Measurements from ENCODE around the gene B3GLCT. TPM values are rescaled to one million over a fixed set of nuclear protein-coding genes. Genes with fewer than 3 reads are reported as not detected.
"Not testable (repeated sequence)": the region's sequence is repeated elsewhere in the genome, so short reads cannot be mapped to it uniquely, and the experiment has no call there.

The B3GLCT gene
- total RNA-seq, 1 donor from 2014 or later, result 11.2 TPM

DNA sequence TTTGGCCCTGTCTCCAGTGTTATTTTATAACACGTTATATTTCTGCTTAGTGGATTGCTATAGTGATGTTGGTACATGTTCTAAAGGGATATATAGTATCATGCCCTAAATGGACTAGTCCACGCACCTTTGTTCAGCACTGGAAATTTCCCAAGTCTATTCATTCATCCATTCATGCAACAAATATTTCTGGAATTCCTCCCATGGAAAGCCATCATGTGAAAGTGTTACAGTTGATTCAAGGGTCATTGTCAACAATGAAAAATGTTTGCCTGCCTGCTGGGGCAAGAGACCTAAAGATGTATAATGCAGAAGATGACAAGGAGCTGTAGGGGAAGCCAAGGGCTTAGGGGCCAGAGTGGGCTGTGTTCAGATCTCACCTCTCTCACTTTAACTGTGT, 27.2 kb upstream of the B3GLCT start:
- DNase-seq (ENCODE audit: low read depth), result peak; percentile 88
- H2AFZ ChIP-seq (ENCODE audit: low read depth, low read length), result no peak overlapping the region
- H3K4me2 ChIP-seq (ENCODE audit: low read length), result peak overlapping the region; percentile 35

DNA sequence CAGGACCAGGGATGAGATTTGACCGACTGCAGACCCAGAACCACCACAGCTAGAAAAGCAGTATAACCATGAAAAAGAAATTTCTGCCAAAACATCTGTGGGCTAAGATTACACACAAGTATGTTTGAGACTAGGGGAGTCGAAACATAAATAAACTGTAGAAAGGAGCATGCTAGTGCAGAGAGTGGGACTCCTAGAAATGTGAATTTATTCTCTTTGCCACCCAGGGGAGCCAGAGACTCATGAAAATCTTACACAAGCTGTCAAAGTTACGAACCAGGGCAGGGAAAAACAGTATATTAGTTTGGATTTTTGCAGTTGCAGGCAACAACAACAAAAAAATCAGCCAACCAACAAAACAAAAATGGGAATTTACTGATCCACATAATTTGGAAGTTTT, 25.8 kb upstream of the B3GLCT start:
- DNase-seq (ENCODE audit: low read depth), result peak; percentile 30
- Histone ChIP-seq H3K9me3 (ENCODE audit: insufficient read depth, low read depth, low read length) (no peaks in the 10 kb centered on the region), H3K27ac (ENCODE audit: low read depth, low read length) (no peak overlapping the region), H3K4me1 (ENCODE audit: insufficient read depth, low read length) (peaks cover 12% of the 10 kb centered on the region), H3K36me3 (ENCODE audit: insufficient read depth, low read length) (no peaks in the 10 kb centered on the region), H3K27me3 (ENCODE audit: insufficient read depth, low read length) (no peaks in the 10 kb centered on the region), H3K4me2 (ENCODE audit: low read length) (no peak overlapping the region), H3K79me2 (ENCODE audit: insufficient read depth, low read length) (no peaks in the 10 kb centered on the region), H4K20me1 (ENCODE audit: insufficient read depth, low read length) (no peaks in the 10 kb centered on the region), H3K4me3 (ENCODE audit: insufficient read depth, low read depth, low read length) (no peak overlapping the region), H2AFZ (ENCODE audit: low read depth, low read length) (no peak overlapping the region), H3K9ac (ENCODE audit: low read length) (no peak overlapping the region)
- no peak for FAIRE-seq
- Mint-ChIP-seq H3K27me3 (ENCODE audit: low read depth, unreplicated experiment) (peaks cover 3% of the 10 kb centered on the region), H3K36me3 (ENCODE audit: low read depth, unreplicated experiment) (no peaks in the 10 kb centered on the region), H3K9me3 (ENCODE audit: unreplicated experiment) (no peaks in the 10 kb centered on the region), H3K4me3 (ENCODE audit: unreplicated experiment) (no peak overlapping the region), H3K4me1 (ENCODE audit: low read depth, unreplicated experiment) (peaks cover 22% of the 10 kb centered on the region), H3K27ac (ENCODE audit: unreplicated experiment) (peak overlapping the region; percentile 83)
- TF ChIP-seq, protein P1, sequence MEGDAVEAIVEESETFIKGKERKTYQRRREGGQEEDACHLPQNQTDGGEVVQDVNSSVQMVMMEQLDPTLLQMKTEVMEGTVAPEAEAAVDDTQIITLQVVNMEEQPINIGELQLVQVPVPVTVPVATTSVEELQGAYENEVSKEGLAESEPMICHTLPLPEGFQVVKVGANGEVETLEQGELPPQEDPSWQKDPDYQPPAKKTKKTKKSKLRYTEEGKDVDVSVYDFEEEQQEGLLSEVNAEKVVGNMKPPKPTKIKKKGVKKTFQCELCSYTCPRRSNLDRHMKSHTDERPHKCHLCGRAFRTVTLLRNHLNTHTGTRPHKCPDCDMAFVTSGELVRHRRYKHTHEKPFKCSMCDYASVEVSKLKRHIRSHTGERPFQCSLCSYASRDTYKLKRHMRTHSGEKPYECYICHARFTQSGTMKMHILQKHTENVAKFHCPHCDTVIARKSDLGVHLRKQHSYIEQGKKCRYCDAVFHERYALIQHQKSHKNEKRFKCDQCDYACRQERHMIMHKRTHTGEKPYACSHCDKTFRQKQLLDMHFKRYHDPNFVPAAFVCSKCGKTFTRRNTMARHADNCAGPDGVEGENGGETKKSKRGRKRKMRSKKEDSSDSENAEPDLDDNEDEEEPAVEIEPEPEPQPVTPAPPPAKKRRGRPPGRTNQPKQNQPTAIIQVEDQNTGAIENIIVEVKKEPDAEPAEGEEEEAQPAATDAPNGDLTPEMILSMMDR (IDR thresholded peaks at IDR 0.05; ENCODE audit: insufficient read depth, low read depth, low read length), result no peak
- TF ChIP-seq EZH2 (IDR thresholded peaks at IDR 0.05; ENCODE audit: insufficient read depth, low read length), result no peak

More for the DNA sequence above, 27.2 kb upstream of the B3GLCT start:
- FAIRE-seq, result peak; percentile 82
- H3K27me3 ChIP-seq (ENCODE audit: insufficient read depth, low read length), result no peaks in the 10 kb centered on the region
- no peak overlapping the region for H3K4me3 Mint-ChIP-seq (ENCODE audit: unreplicated experiment)
- no peaks in the 10 kb centered on the region for H3K36me3 Mint-ChIP-seq (ENCODE audit: low read depth, unreplicated experiment)
- peaks cover 12% of the 10 kb centered on the region for H3K4me1 ChIP-seq (ENCODE audit: insufficient read depth, low read length)
- no peak for TF ChIP-seq EZH2 (IDR thresholded peaks at IDR 0.05; ENCODE audit: insufficient read depth, low read length)
- TF ChIP-seq, protein P1 (IDR thresholded peaks at IDR 0.05; ENCODE audit: insufficient read depth, low read depth, low read length), result no peak
- H3K27ac ChIP-seq (ENCODE audit: low read depth, low read length), result peak overlapping the region; percentile 52
- H3K9me3 ChIP-seq (ENCODE audit: insufficient read depth, low read depth, low read length), result no peaks in the 10 kb centered on the region
- no peaks in the 10 kb centered on the region for H4K20me1 ChIP-seq (ENCODE audit: insufficient read depth, low read length)
- H3K9ac ChIP-seq (ENCODE audit: low read length), result peak overlapping the region; percentile 21
- H3K27ac Mint-ChIP-seq (ENCODE audit: unreplicated experiment), result peak overlapping the region; percentile 85
- H3K4me3 ChIP-seq (ENCODE audit: insufficient read depth, low read depth, low read length), result no peak overlapping the region
- no peaks in the 10 kb centered on the region for H3K79me2 ChIP-seq (ENCODE audit: insufficient read depth, low read length)
- H3K9me3 Mint-ChIP-seq (ENCODE audit: unreplicated experiment), result no peaks in the 10 kb centered on the region
- H3K27me3 Mint-ChIP-seq (ENCODE audit: low read depth, unreplicated experiment), result peaks cover 3% of the 10 kb centered on the region
- H3K4me1 Mint-ChIP-seq (ENCODE audit: low read depth, unreplicated experiment), result peaks cover 30% of the 10 kb centered on the region
- H3K36me3 ChIP-seq (ENCODE audit: insufficient read depth, low read length), result no peaks in the 10 kb centered on the region

DNA sequence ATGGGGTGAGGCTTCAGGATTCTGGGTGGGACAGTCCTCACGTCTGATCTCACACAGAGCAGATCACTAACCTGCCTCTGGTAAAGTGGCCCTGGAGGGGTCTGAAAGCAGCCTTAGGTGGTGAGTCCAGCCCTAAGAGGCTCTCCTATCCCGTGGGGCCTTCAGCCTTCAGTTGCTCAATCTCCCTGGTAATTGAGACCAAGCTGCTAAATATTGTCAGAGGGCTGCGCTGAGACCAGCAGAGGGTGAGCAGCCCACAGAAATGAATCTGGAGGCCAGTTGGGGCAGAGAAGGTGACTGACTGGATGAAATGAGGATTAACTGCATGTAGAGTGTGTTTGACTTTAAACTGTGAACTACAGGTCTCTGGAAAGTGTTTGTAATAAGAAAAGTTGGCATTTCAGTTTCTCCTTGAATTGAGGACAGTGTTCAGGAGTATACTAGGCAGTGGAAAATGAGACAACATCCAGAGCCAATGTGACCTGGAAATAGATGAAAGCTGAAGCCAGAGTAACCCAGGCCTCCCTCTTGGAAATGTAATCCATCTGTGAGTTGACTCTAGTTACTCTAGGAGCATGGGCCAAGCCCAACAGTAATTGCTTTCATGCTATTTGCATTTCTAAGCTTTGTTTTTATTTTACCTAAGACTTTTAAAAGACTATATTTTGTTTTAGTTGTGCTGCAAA, 23.8 kb upstream of the B3GLCT start:
- H3K9me3 Mint-ChIP-seq (ENCODE audit: unreplicated experiment), result no peaks in the 10 kb centered on the region
- Histone ChIP-seq H3K9me3 (ENCODE audit: insufficient read depth, low read depth, low read length) (no peaks in the 10 kb centered on the region), H3K36me3 (ENCODE audit: insufficient read depth, low read length) (no peaks in the 10 kb centered on the region), H3K27ac (ENCODE audit: low read depth, low read length) (no peak overlapping the region), H3K4me2 (ENCODE audit: low read length) (no peak overlapping the region), H3K27me3 (ENCODE audit: insufficient read depth, low read length) (no peaks in the 10 kb centered on the region), H3K4me3 (ENCODE audit: insufficient read depth, low read depth, low read length) (no peak overlapping the region), H3K79me2 (ENCODE audit: insufficient read depth, low read length) (no peaks in the 10 kb centered on the region), H4K20me1 (ENCODE audit: insufficient read depth, low read length) (no peaks in the 10 kb centered on the region), H2AFZ (ENCODE audit: low read depth, low read length) (no peak overlapping the region), H3K4me1 (ENCODE audit: insufficient read depth, low read length) (peaks cover 12% of the 10 kb centered on the region), H3K9ac (ENCODE audit: low read length) (no peak overlapping the region)
- H3K27me3 Mint-ChIP-seq (ENCODE audit: low read depth, unreplicated experiment), result peaks cover 3% of the 10 kb centered on the region
- no peak overlapping the region for H3K4me3 Mint-ChIP-seq (ENCODE audit: unreplicated experiment)
- no peak for FAIRE-seq
- no peak overlapping the region for H3K27ac Mint-ChIP-seq (ENCODE audit: unreplicated experiment)
- H3K36me3 Mint-ChIP-seq (ENCODE audit: low read depth, unreplicated experiment), result no peaks in the 10 kb centered on the region
- no peak for DNase-seq (ENCODE audit: low read depth)
- TF ChIP-seq, protein P1 (IDR thresholded peaks at IDR 0.05; ENCODE audit: insufficient read depth, low read depth, low read length), result no peak
- no peak for TF ChIP-seq EZH2 (IDR thresholded peaks at IDR 0.05; ENCODE audit: insufficient read depth, low read length)
- peaks cover 22% of the 10 kb centered on the region for H3K4me1 Mint-ChIP-seq (ENCODE audit: low read depth, unreplicated experiment)

DNA sequence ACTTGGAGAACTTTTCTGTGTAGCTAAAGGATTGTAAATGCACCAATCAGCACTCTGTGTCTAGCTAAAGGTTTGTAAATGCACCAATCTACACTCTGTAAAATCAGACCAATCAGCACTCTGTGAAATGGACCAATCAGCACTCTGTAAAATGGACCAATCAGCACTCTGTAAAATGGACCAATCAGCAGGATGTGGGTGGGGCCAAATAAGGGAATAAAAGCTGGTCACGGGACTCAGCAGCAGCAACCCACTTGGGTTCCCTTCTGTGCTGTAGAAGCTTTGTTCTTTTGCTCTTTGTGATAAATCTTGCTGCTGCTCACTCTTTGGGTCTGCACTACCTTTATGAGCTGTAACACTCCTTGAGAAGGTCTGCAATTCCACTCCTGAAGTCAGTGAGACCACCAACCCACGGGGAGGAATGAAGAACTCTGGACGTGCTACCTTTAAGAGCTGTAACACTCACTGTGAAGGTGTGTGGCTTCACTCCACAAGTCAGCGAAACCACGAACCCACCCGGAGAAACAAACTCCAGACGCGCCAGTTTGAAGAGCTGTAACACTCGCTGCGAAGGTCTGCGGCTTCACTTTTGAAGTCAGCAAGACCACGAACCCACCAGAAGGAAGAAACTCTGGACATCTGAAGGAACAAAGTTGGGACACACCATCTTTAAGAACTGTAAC, 21.8 kb upstream of the B3GLCT start:
- not testable (repeated sequence) for H3K36me3 Mint-ChIP-seq (ENCODE audit: low read depth, unreplicated experiment); H4K20me1 ChIP-seq (ENCODE audit: insufficient read depth, low read length); H3K79me2 ChIP-seq (ENCODE audit: insufficient read depth, low read length); H2AFZ ChIP-seq (ENCODE audit: low read depth, low read length); H3K27ac ChIP-seq (ENCODE audit: low read depth, low read length); H3K9ac ChIP-seq (ENCODE audit: low read length); H3K4me2 ChIP-seq (ENCODE audit: low read length); H3K27me3 Mint-ChIP-seq (ENCODE audit: low read depth, unreplicated experiment); H3K27ac Mint-ChIP-seq (ENCODE audit: unreplicated experiment); H3K36me3 ChIP-seq (ENCODE audit: insufficient read depth, low read length); H3K9me3 Mint-ChIP-seq (ENCODE audit: unreplicated experiment); H3K4me1 ChIP-seq (ENCODE audit: insufficient read depth, low read length); FAIRE-seq; H3K4me3 ChIP-seq (ENCODE audit: insufficient read depth, low read depth, low read length); H3K4me3 Mint-ChIP-seq (ENCODE audit: unreplicated experiment); H3K27me3 ChIP-seq (ENCODE audit: insufficient read depth, low read length); DNase-seq (ENCODE audit: low read depth); H3K9me3 ChIP-seq (ENCODE audit: insufficient read depth, low read depth, low read length)
- H3K4me1 Mint-ChIP-seq (ENCODE audit: low read depth, unreplicated experiment), result peaks cover 12% of the 10 kb centered on the region

Data from astrocyte (in vitro differentiated cells and primary cell).